GM18909 (cell line): ENCODE measurements around the gene TRAPPC10.

Experiments
- ATAC-seq: cut with Tn5 transposase; IDR thresholded peaks from one replicate; pipeline ENCODE4 v1.9.1; 2021; ENCODE audit warnings: mild to moderate bottlenecking; ENCODE audit not compliant: unreplicated experiment, poor library complexity

TRAPPC10 gene

GRCh38 chr21:44028287-44028659 lies 16.2 kb downstream of the TRAPPC10 start:
- no peak for ATAC-seq

DNA sequence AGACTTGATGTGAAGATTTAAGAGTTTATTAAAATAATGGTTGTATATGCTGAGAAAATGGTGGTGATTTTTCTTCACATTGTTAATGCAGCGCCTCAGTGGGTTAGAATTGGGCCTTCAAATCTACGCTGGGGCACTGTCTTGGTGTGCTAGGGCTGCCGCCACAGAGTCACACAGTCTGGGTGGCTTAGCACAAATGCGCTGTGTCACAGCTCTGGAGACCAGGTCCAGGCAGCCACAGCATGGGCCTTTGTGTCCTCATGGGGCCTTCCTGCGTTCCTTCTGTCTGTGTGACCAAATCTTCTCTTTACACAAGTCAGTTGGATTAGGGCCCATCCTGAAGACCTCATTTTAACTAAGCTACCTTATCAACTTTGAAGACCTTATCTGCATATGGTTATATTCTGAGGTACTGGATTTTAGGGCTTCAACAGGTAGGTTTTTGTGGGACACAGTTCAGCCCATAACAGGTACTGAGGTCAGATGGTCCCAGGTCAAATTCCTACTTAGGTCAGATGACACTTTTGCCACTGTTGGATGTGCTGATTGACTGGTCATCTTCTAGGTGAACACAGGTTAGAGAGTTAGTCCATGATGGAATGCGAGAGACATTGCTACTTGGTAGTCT lies 17.5 kb downstream of the TRAPPC10 start:
- no peak for ATAC-seq

DNA sequence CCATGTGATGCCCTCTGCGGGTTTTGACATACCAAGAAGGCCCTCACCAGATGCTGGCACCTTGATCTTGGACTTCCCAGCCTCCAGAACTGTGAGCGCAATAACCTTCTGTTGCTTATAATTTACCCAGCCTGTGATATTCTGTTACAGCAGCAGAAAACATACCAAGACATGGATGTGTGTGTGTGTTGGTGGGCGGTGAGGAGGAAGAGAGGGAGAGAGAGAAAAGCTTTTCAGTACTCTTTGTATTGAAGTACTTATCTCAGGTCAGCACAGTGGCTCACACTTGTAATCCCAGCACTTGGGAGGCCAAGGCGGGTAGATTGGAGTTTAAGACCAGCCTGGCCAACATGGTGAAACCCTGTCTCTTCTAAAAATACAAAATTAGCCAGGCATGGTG lies 23.1 kb downstream of the TRAPPC10 start:
- ATAC-seq = no peak

DNA sequence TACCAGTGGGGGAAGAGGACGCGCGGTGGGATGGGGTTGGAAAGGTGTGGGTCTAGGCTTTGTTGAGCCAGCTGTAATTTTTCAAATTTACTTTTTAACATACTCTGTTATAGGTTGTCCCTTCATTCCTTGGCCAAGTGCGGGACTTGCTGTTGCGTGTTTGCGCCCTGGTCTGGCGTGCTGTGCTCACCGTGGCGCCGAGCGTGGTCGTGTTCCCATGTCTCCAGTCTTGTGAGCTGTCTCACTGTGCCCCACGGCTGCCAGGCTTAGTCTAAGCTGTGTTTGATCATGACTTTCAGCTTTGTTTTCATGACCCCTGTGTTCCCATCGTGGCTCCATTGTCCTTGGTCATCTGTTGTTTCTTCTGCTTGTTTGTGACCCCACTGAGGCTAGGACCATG lies 26.0 kb downstream of the TRAPPC10 start:
- no peak for ATAC-seq

- no peak for ATAC-seq
Observed at GRCh38 chr21:44039828-44040227, 27.7 kb downstream of the TRAPPC10 start.

DNA sequence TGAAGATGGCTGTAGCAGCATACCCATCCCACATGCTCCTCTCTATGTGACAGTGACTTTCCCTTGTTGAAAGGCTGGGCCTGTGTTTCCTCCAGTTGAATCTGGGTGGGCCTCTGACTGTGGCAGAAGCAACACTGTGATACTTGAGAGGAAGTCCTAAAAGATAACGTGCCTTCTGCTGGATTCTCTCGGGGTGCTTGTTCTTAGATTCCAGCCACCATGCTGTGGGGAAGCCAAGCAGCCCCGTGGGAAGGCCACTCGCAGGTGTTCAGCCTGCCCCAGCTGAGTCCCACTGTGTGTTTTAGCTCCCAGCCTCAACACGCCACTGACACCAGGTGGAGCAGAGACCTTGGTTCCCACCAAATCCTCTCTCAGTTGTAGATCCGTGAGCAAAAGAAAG lies 31.5 kb downstream of the TRAPPC10 start:
- no peak for ATAC-seq

DNA sequence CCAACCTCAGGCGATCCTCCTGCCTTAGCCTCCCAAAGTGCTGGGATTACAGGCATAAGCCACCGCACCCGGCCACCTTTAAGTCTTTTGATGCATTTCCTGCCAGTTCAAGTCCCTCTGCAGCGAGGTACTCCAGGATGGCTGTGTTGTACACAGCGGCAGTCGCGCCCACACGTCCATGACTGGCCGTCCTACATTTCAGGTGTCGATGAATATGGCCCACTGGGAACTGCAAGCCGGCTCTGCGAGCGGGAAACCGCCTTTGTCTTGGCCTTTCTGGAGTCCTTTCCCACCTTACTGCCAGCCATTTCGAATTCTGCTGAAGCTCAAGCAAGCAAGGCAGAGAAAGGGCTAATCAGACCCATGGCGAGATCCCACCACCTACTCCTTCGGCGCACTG lies 34.6 kb downstream of the TRAPPC10 start:
- no peak for ATAC-seq

DNA sequence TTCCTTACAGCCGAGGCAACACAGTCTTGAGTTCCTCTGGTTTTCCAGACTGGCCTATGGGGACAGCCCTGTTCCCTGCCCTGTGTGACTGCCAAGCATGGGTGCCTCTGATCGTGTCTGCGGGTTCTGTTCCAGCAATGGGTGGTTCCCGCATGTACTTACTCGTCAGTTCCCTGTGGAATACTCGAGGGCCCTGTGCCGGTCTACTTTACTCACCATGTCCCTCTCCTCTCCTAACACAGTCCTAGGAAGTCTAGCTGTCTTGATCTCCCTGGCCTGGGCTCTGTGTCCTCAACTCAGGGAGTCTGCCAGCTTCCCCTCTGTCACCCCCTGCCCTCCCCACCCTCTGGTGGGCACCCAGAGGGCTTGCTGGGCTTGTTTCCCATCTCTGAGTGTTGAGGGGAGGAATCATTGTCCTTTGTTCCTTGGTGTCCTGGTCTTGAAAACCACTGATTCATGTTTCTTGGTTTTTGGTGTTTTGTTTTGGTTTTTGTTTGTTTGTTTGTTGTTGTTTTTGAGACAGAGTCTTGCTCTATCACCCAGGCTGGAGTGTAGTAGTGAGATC lies 36.0 kb downstream of the TRAPPC10 start:
- no peak for ATAC-seq

DNA sequence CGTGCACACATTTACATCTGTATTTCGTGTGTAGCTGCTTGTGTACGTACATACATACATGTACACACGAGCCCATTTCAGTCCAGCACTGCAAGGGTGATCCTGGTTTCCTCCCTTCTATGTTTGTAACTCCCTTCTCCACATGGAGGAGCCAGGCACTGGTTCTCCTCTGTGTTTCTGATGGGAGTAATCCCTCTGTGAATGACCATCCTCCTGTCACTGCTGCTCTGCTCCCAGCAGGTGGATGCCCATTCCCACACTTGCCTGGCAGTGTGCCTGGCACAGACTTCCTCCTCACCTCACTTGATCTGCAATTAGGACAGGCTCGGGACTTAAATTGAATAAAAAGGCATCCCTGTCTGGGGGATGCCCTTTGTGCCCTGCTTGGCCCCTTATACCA lies 37.1 kb downstream of the TRAPPC10 start:
- ATAC-seq = no peak

DNA sequence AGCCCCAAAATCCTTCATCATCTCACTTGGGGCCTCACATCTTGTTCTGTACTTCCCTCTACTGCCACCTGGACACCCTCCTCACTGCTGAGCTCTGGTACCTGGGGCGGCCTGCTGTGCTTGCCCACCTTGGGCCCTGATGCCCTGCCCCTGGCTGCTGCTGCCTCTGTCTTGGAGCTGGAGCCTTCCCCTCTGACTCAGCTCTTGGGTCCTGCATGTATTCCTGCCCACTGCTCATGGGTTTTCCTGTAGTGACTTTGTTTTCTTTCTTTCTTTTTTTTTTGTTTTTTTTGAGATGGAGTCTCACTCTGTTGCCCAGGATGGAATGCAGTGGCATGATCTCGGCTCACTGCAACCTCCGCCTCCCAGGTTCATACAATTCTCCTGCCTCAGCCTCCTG lies 37.5 kb downstream of the TRAPPC10 start:
- ATAC-seq = no peak

- ATAC-seq = no peak
Observed at GRCh38 chr21:44050276-44050675, 38.2 kb downstream of the TRAPPC10 start.

DNA sequence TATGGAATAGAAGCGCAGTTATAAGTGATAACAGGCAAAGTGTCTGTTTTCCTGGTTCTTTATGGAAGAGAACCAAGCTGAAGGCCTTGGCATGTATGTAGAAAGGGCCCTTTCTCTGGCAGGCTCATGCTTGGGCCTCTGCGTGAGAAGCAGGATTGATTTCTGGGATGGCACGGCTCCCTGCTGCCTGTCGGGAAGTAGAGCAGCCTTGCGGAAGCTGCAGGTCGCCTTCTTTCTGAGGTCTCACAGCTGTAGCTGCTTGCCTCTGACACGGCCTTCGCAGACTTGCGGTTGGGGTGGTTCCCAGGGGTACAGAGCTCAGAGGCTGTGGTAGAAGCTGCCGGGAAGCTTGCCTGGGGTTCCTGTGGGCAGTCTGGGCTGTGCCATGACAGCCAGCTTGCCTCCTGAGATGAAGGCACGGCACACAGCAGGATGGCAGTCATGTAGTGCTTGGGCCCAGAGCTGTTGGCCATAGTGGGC lies 39.4 kb downstream of the TRAPPC10 start:
- no peak for ATAC-seq

- no peak for ATAC-seq
Observed at GRCh38 chr21:44052071-44052829, 40.1 kb downstream of the TRAPPC10 start.

DNA sequence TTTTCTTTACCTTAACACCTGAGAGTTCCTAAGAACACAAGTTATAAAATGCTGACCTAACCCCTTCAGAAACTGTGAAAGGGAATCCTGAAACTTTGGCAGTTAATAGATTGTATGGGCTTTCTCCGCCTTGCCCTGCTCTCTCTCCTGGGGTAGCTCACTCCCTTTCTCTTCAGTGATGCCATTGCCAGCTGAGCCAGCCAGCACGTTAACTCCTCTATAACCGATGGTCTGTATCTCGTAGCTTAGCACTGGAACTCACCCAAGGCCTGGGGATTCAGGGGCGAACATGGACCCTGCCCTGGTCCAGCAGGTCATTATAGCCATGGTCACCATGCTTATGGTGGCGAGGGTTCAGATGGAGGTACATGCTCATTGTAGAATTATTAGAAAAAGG lies 40.7 kb downstream of the TRAPPC10 start:
- no peak for ATAC-seq

GRCh38 chr21:44053567-44053966 lies 41.5 kb downstream of the TRAPPC10 start:
- ATAC-seq = no peak

GRCh38 chr21:44054710-44055109 lies 42.6 kb downstream of the TRAPPC10 start:
- no peak for ATAC-seq

DNA sequence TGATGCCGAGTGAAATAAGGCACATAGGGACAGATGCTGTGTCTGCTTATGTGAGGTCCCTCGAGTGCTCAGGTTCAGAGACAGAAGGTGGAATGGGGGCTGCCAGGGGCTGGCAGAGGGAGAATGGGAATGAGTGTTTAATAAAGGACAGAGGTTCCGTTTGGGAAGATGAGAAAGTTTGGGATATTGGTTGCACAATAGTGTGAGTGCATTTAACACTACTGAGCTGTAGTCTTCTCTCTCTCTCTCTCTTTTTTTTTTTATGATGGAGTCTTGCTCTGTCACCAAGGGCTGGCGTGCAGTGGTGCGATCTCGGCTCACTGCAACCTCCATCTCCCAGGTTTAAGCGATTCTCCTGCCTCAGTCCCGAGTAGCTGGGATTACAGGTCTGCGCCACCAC lies 44.9 kb downstream of the TRAPPC10 start:
- ATAC-seq = no peak

DNA sequence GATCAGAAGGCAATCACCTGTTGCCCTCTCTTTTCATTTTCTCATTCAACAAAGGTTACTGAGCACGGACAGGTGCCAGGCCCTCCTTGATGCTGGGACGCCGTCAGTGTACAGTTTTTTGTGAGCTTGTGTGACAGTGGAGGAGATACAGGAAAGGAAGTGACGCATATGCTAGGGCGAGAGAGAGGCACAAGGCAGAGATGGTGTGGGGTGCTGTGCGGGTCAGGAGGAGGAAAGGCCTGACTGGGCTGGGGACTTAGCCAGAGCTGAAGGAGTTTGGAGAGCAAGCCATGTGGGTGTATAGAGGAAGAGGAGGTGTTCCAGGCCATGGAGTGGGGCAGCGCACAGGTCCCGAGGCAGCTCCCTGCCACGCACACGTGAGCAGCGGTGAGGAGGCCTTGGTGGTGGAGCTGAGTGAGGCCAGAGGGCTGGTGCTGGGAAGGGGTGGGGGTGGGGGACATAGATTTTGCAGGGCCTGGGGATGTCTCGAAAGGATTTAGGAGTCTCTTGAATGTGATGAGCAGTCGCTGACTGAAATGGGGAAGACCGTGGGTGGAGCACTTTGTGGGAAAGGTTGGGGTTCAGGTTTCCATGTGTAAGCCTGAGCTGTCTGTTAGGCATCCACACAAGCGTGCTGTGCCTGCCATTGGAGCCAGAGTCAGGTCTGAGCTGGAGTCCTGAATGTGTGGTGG lies 46.0 kb downstream of the TRAPPC10 start:
- no peak for ATAC-seq

- ATAC-seq = no peak
Observed at GRCh38 chr21:44058652-44058964, 46.5 kb downstream of the TRAPPC10 start.

DNA sequence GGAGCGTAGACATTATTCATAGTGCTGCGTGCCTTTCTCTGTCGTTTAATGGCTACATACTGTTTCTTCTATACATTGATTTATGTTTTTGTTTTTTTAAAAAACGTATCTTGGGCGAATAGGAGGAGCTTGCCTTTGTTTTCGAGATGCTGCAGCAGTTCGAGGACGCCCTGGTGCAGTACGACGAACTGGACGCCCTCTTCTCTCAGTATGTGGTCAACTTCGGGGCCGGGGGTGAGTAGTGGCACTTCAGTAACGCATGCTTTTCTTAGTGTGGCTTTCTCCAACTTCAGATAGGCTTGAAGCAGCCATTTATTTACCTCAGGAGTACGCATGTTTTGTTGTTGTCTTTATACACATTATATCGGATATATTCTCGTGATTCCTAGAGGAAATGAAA lies 46.9 kb downstream of the TRAPPC10 start:
- ATAC-seq = no peak

GRCh38 chr21:44059710-44060109 lies 47.6 kb downstream of the TRAPPC10 start:
- no peak for ATAC-seq
